Stimulated activated CD4-positive, alpha-beta T cell treated with anti-CD3 and anti-CD28 coated beads, TNF-alpha, amount 100 ng/mL, for 24 hours (primary cell): ENCODE data around the gene KIAA1671.
"Not testable (repeated sequence)": the region's sequence is repeated elsewhere in the genome, so short reads cannot be mapped to it uniquely, and the experiment has no call there.

ENCODE experiments used
- DNase-seq, 3 experiments: peaks; one replicate each; pipeline ENCODE4 v3.0.0-alpha.2; 2020; ENCODE audit warnings: low read depth in 3 of 3

The KIAA1671 gene

DNA sequence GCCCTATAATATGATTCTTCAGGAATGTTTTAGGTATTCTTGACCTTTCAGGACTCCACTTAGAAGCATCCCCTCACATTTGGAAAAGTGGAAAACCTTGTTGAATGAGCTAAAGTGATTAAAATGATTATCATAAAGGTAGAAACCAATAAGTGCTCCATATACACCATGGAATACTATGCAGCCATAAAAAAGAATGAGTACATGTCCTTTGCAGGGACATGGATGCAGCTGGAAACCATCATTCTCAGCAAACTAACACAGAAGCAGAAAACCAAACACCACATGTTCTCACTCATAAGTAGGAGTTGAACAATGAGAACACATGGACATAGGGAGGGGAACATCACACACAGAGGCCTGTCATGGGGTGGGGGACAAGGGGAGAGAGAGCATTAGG, 281.2 kb downstream of the KIAA1671 start:
- not testable (repeated sequence) for DNase-seq

DNA sequence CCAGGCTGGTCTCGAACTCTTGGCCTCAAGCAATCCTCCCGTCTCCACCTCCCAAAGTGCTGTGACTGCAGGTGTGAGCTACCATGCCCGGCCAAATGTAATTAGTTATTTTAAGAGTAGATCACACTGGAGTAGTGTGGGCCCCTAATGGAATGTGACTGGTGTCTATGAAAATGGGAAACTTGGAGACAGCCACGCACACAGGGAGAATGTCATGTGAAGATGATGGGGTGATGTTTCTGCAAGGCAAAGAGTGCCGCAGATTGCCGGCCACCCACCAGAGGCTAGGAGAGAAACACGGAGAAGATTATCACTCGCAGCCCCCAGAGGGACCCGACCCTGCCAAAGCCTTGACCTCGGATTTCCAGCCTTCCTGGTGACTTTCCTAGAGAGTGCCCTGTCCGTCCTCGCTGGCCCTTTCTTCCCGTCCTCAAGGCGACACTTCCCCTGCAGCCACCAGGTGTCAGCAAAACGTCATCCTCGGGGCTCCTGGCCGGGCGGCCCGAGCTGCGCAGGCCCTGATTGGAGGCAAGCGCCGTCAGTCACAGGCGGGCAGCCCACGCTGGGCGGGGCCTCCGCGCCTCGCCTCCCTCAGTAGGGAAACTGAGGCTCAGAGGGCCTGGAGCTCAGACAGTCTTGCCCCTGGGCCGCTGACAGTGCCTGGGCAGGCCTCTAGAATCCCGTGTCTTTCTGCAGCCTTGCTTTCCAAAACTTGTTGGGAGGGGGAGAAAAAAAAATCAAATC, 283.2 kb downstream of the KIAA1671 start:
- peak; percentile 34 to 75 (median 44) for DNase-seq

DNA sequence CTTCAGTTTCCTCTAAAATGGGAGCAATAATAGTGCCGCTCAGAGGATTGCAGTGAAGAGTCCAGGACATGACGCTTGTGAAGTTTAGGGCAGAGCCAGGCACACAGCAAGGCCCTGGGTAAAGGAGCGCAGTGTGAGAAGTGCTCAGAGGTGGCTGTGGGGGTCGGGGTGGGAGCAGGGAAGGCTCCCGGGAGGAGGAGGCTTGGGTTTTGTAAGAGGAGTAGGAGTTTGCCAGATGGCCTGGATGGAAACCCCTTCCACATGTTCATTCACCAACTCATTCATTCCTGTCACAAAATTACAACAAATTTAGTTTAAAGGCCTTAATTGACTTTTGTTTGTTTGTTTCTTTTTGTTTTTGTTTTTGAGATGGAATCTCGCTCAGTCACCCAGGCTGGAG, 283.9 kb downstream of the KIAA1671 start:
- DNase-seq, result no peak

DNA sequence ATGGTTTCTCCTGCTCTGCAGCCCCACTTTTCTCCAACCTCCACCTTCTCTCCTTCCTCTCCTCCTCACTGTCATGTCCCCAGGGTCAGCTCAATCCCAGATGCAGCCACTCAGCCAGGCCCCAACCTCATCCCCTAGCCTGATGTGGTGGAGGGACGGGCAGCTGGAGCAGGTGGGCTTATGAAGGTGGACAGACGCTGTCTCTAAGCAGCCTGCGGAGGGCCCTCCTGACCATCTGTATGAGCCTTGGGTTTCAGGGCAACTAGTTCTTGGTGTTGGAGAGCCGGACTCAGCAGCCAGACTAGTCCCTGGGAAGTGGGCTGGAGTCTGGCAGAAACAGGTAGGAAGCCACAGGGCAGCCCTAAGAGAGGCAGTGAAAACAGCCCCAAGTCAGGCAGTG, 285.0 kb downstream of the KIAA1671 start:
- DNase-seq, result no peak

DNA sequence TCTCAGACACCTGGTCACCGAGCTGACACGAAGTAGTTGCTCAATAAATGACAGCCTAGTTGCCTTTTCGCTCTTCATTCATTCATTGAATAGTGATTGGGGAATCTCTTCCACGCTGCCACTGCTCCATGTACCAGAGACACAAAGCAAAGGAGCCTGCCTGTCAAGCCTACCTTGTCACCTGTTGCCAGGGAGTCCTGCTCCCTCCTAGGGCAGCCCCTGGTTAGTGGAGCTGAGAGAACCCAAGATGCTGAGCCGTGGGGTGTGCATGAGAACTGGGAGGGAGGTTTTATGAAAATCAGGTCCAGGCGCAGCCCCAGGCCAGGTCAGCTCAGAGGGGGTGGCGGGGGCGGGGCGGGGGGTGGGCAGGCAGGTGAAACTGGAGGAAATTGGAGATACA, 285.5 kb downstream of the KIAA1671 start:
- not testable (repeated sequence) for DNase-seq
